Activated T-cell treated with anti-CD3 and anti-CD28 coated beads, Interleukin-2, amount 50 U/mL, for 72 hours (primary cell): ENCODE results near the gene PHF21B. TPM values are rescaled to one million over a fixed set of nuclear protein-coding genes. Genes with fewer than 3 reads are reported as not detected.

ENCODE experiments used
- ATAC-seq, 2 donors: fragments of 150-1000 bp; cut with Tn5 transposase; replicated peaks in 1 of 2; 2 replicates each; pipeline ENCODE4 v1.10.0; 2021; ENCODE audit warnings: moderate library complexity in 2 of 2, mild to moderate bottlenecking in 1 of 2
- DNase-seq, 2 donors: peaks; one replicate each; pipeline ENCODE4 v3.0.0; 2021 to 2022; ENCODE audit warnings: mixed read lengths in 1 of 2
- H3K27ac Mint-ChIP-seq: one replicate; pipeline ENCODE4 v1.8.0; 2022; ENCODE audit warnings: mild to moderate bottlenecking, moderate library complexity, mixed read lengths
- H3K27me3 Mint-ChIP-seq: one replicate; pipeline ENCODE4 v1.8.0; 2022; ENCODE audit warnings: low read depth, mixed read lengths
- H3K36me3 Mint-ChIP-seq, 2 donors: one replicate each; pipeline ENCODE4 v1.8.0; 2022; ENCODE audit warnings: mixed read lengths in 2 of 2, mild to moderate bottlenecking in 1 of 2; ENCODE audit not compliant: insufficient read depth in 2 of 2
- H3K4me1 Mint-ChIP-seq: one replicate; pipeline ENCODE4 v1.8.0; 2022; ENCODE audit warnings: low read depth, mixed read lengths
- H3K4me3 Mint-ChIP-seq, 2 donors: one replicate each; pipeline ENCODE4 v1.8.0; 2022; ENCODE audit warnings: mild to moderate bottlenecking in 2 of 2, mixed read lengths in 2 of 2, moderate library complexity in 2 of 2
- H3K9me3 Mint-ChIP-seq, 2 donors: one replicate each; pipeline ENCODE4 v1.8.0; 2022; ENCODE audit warnings: mixed read lengths in 2 of 2
- total RNA-seq, 2 donors: library from RNA; stranded (reverse); gene quantifications; one replicate each; pipeline ENCODE4 v1.2.3, GENCODE V29; 2022

The PHF21B gene
- total RNA-seq, 2 donors from 2014 or later, result 0.72 to 0.83 TPM

GRCh38 chr22:45008186-45008681 lies 1.6 kb downstream of the PHF21B start:
- peak overlapping the region in 1 of 2 donors; percentile 73 for H3K4me3 Mint-ChIP-seq
- H3K4me1 Mint-ChIP-seq, result peaks cover 17% of the 10 kb centered on the region
- H3K27ac Mint-ChIP-seq, result no peak overlapping the region
- no peak for ATAC-seq
- DNase-seq, result peak in 1 of 2 donors; percentile 5
- H3K9me3 Mint-ChIP-seq, result no peaks in the 10 kb centered on the region
- peaks cover 64% of the 10 kb centered on the region for H3K27me3 Mint-ChIP-seq
- H3K36me3 Mint-ChIP-seq, result peaks cover 2 to 5% of the 10 kb centered on the region in 2 donors

GRCh38 chr22:45007391-45008185 lies 2.2 kb downstream of the PHF21B start:
- H3K27me3 Mint-ChIP-seq, result peaks cover 66% of the 10 kb centered on the region
- peak overlapping the region; percentile 41 to 67 for H3K4me3 Mint-ChIP-seq
- H3K9me3 Mint-ChIP-seq, result no peaks in the 10 kb centered on the region
- no peak overlapping the region for H3K27ac Mint-ChIP-seq
- ATAC-seq (no peak), DNase-seq (peak in 1 of 2 donors; percentile 27)
- peaks cover 17% of the 10 kb centered on the region for H3K4me1 Mint-ChIP-seq
- peaks cover 2 to 5% of the 10 kb centered on the region in 2 donors for H3K36me3 Mint-ChIP-seq

- Mint-ChIP-seq H3K9me3 (no peaks in the 10 kb centered on the region), H3K36me3 (peaks cover 2 to 5% of the 10 kb centered on the region in 2 donors), H3K27me3 (peaks cover 62% of the 10 kb centered on the region), H3K27ac (no peak overlapping the region), H3K4me1 (peaks cover 17% of the 10 kb centered on the region), H3K4me3 (peak overlapping the region; percentile 64 to 67)
- DNase-seq (no peak), ATAC-seq (no peak)
These were observed 2.8 kb downstream of the PHF21B start for GRCh38 chr22:45006964-45007390.

GRCh38 chr22:45006111-45006963 lies 3.5 kb downstream of the PHF21B start:
- Mint-ChIP-seq H3K27me3 (peaks cover 55% of the 10 kb centered on the region), H3K27ac (no peak overlapping the region), H3K4me3 (peak overlapping the region; percentile 42 to 64), H3K4me1 (peaks cover 17% of the 10 kb centered on the region), H3K36me3 (peaks cover 2 to 5% of the 10 kb centered on the region in 2 donors), H3K9me3 (no peaks in the 10 kb centered on the region)
- ATAC-seq (no peak), DNase-seq (no peak)

- Mint-ChIP-seq H3K36me3 (no peaks in the 10 kb centered on the region), H3K4me3 (no peak overlapping the region), H3K27ac (no peak overlapping the region), H3K4me1 (peaks cover 6% of the 10 kb centered on the region), H3K27me3 (peaks cover 42% of the 10 kb centered on the region), H3K9me3 (no peaks in the 10 kb centered on the region)
- DNase-seq (no peak), ATAC-seq (no peak)
These were observed 8.2 kb downstream of the PHF21B start for GRCh38 chr22:45001653-45002052.

- no peak for ATAC-seq
- H3K4me1 Mint-ChIP-seq, result no peaks in the 10 kb centered on the region
- H3K4me3 Mint-ChIP-seq, result no peak overlapping the region
- no peaks in the 10 kb centered on the region for H3K9me3 Mint-ChIP-seq
- peaks cover 34% of the 10 kb centered on the region for H3K27me3 Mint-ChIP-seq
- DNase-seq, result no peak
- H3K36me3 Mint-ChIP-seq, result no peaks in the 10 kb centered on the region
- no peak overlapping the region for H3K27ac Mint-ChIP-seq
These were observed 9.5 kb downstream of the PHF21B start for GRCh38 chr22:45000330-45000729.

GRCh38 chr22:44999687-45000086 lies 10.1 kb downstream of the PHF21B start:
- DNase-seq, result no peak
- Mint-ChIP-seq H3K36me3 (no peaks in the 10 kb centered on the region), H3K4me1 (no peaks in the 10 kb centered on the region), H3K4me3 (no peak overlapping the region), H3K27me3 (peaks cover 27% of the 10 kb centered on the region), H3K9me3 (no peaks in the 10 kb centered on the region), H3K27ac (no peak overlapping the region)
- no peak for ATAC-seq

- Mint-ChIP-seq H3K27ac (no peak overlapping the region), H3K36me3 (no peaks in the 10 kb centered on the region), H3K4me3 (no peak overlapping the region), H3K4me1 (no peaks in the 10 kb centered on the region), H3K27me3 (peaks cover 23% of the 10 kb centered on the region), H3K9me3 (no peaks in the 10 kb centered on the region)
- ATAC-seq (no peak), DNase-seq (no peak)
These were observed 10.6 kb downstream of the PHF21B start for GRCh38 chr22:44999231-44999630.

GRCh38 chr22:44998296-44998695 lies 11.5 kb downstream of the PHF21B start:
- no peak for ATAC-seq
- Mint-ChIP-seq H3K36me3 (no peaks in the 10 kb centered on the region), H3K4me3 (no peak overlapping the region), H3K27me3 (peaks cover 16% of the 10 kb centered on the region), H3K9me3 (no peaks in the 10 kb centered on the region), H3K27ac (no peak overlapping the region), H3K4me1 (no peaks in the 10 kb centered on the region)
- DNase-seq, result no peak

GRCh38 chr22:44997060-44997459 lies 12.7 kb downstream of the PHF21B start:
- no peak overlapping the region for H3K4me3 Mint-ChIP-seq
- no peak for ATAC-seq

GRCh38 chr22:44996648-44997047 lies 13.2 kb downstream of the PHF21B start:
- Mint-ChIP-seq H3K4me1 (no peaks in the 10 kb centered on the region), H3K27ac (no peak overlapping the region), H3K36me3 (no peaks in the 10 kb centered on the region), H3K9me3 (no peaks in the 10 kb centered on the region), H3K4me3 (no peak overlapping the region), H3K27me3 (peaks cover 7% of the 10 kb centered on the region)
- ATAC-seq (no peak), DNase-seq (no peak)

More at GRCh38 chr22:44997060-44997459, 12.7 kb downstream of the PHF21B start:
- H3K36me3 Mint-ChIP-seq, result no peaks in the 10 kb centered on the region
- peaks cover 7% of the 10 kb centered on the region for H3K27me3 Mint-ChIP-seq
- no peaks in the 10 kb centered on the region for H3K4me1 Mint-ChIP-seq
- no peak overlapping the region for H3K27ac Mint-ChIP-seq
- no peak for DNase-seq
- H3K9me3 Mint-ChIP-seq, result no peaks in the 10 kb centered on the region

GRCh38 chr22:44996120-44996519 lies 13.7 kb downstream of the PHF21B start:
- DNase-seq (no peak), ATAC-seq (no peak)
- no peaks in the 10 kb centered on the region for H3K9me3 Mint-ChIP-seq
- H3K27me3 Mint-ChIP-seq, result peaks cover 7% of the 10 kb centered on the region
- no peaks in the 10 kb centered on the region for H3K4me1 Mint-ChIP-seq
- no peak overlapping the region for H3K4me3 Mint-ChIP-seq
- no peak overlapping the region for H3K27ac Mint-ChIP-seq
- H3K36me3 Mint-ChIP-seq, result no peaks in the 10 kb centered on the region

- Mint-ChIP-seq H3K27ac (no peak overlapping the region), H3K36me3 (no peaks in the 10 kb centered on the region), H3K9me3 (no peaks in the 10 kb centered on the region), H3K27me3 (peaks cover 7% of the 10 kb centered on the region), H3K4me1 (no peaks in the 10 kb centered on the region), H3K4me3 (no peak overlapping the region)
- ATAC-seq (no peak), DNase-seq (no peak)
These were observed 14.1 kb downstream of the PHF21B start for GRCh38 chr22:44995715-44996114.
